ENCODE data around the gene PLIN3.
"Not testable (repeated sequence)": the region's sequence is repeated elsewhere in the genome, so short reads cannot be mapped to it uniquely, and the experiment has no call there.

DNA sequence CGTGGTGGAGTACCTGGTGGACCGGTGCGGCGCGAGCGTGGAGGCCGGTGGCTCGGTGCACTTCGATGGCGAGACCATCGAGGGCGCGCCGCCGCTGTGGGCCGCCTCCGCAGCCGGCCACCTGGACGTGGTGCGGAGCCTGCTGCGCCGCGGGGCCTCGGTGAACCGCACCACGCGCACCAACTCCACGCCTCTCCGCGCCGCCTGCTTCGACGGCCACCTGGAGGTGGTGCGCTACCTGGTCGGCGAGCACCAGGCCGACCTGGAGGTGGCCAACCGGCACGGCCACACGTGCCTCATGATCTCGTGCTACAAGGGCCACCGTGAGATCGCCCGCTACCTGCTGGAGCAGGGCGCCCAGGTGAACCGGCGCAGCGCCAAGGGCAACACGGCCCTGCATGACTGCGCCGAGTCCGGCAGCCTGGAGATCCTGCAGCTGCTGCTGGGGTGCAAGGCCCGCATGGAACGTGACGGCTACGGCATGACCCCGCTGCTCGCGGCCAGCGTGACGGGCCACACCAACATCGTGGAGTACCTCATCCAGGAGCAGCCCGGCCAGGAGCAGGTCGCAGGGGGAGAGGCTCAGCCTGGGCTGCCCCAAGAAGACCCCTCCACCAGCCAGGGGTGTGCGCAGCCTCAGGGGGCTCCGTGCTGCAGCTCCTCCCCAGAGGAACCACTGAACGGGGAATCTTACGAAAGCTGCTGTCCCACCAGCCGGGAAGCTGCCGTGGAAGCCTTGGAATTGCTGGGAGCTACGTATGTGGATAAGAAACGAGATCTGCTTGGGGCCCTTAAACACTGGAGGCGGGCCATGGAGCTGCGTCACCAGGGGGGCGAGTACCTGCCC, 75.2 kb downstream of the PLIN3 start:
- not testable (repeated sequence) for TF ChIP-seq POLR2A (IDR thresholded peaks at IDR 0.05; ENCODE audit: low read depth, low read length); RAD21 (IDR thresholded peaks at IDR 0.05; ENCODE audit: low read length); RFX5 (IDR thresholded peaks at IDR 0.05; ENCODE audit: low read depth, low read length); MAZ (IDR thresholded peaks at IDR 0.05; ENCODE audit: borderline replicate concordance, low read depth, low read length); BHLHE40 (IDR thresholded peaks at IDR 0.05; ENCODE audit: low read depth, low read length); MAFK (IDR thresholded peaks at IDR 0.05; ENCODE audit: low read depth, low read length); FOS (IDR thresholded peaks at IDR 0.05; ENCODE audit: low read depth, low read length)
- TF ChIP-seq, protein P1, sequence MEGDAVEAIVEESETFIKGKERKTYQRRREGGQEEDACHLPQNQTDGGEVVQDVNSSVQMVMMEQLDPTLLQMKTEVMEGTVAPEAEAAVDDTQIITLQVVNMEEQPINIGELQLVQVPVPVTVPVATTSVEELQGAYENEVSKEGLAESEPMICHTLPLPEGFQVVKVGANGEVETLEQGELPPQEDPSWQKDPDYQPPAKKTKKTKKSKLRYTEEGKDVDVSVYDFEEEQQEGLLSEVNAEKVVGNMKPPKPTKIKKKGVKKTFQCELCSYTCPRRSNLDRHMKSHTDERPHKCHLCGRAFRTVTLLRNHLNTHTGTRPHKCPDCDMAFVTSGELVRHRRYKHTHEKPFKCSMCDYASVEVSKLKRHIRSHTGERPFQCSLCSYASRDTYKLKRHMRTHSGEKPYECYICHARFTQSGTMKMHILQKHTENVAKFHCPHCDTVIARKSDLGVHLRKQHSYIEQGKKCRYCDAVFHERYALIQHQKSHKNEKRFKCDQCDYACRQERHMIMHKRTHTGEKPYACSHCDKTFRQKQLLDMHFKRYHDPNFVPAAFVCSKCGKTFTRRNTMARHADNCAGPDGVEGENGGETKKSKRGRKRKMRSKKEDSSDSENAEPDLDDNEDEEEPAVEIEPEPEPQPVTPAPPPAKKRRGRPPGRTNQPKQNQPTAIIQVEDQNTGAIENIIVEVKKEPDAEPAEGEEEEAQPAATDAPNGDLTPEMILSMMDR (conservative IDR thresholded peaks at IDR 0.05; ENCODE audit: low read depth, low read length): not testable (repeated sequence)
- peak; percentile 44; the same call in 1 of the 2 replicates for TF ChIP-seq MXI1 (IDR thresholded peaks at IDR 0.05; ENCODE audit: borderline replicate concordance, low read depth, low read length)
- TF ChIP-seq, protein P2, sequence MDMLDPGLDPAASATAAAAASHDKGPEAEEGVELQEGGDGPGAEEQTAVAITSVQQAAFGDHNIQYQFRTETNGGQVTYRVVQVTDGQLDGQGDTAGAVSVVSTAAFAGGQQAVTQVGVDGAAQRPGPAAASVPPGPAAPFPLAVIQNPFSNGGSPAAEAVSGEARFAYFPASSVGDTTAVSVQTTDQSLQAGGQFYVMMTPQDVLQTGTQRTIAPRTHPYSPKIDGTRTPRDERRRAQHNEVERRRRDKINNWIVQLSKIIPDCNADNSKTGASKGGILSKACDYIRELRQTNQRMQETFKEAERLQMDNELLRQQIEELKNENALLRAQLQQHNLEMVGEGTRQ (IDR thresholded peaks at IDR 0.05; ENCODE audit: low read depth, low read length): not testable (repeated sequence)

Measured in IMR-90 (cell line).